ENCODE data around the gene LAYN. TPM values are rescaled to one million over a fixed set of nuclear protein-coding genes. Genes with fewer than 3 reads are reported as not detected.

Gene LAYN
- total RNA-seq, 1 donor from 2014 or later, result 10.6 TPM

DNA sequence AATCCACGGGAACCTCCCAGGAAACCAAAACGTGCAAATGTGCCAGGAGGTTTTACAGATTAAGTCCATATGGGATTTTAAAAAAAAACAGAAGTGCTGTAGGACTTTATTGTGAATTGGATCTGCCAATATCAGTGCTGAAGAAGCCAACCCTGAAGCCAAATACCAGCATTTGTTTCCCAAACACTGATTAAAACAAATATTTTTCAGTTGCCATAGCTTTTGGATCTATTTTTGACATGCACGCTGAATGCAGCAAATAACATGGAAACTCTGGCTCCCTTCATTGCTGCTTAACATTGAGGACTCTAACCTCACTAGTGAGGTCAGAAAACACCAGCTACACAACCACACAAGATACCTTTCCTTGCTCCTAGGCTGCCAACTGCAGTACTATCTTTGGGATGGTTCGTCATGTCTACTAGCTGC is 33.3 kb downstream of the LAYN start:
- no peaks in the 10 kb centered on the region for H3K27me3 Mint-ChIP-seq (ENCODE audit: low read depth)
- TF ChIP-seq CTCF (IDR thresholded peaks at IDR 0.05), result no peak
- H3K27ac Mint-ChIP-seq (ENCODE audit: unreplicated experiment), result no peak overlapping the region
- H3K9me3 Mint-ChIP-seq (ENCODE audit: low read depth), result no peaks in the 10 kb centered on the region
- H3K4me3 Mint-ChIP-seq (ENCODE audit: unreplicated experiment), result no peak overlapping the region
- H3K36me3 Mint-ChIP-seq (ENCODE audit: low read depth), result no peaks in the 10 kb centered on the region
- DNase-seq (ENCODE audit: low spot score), result no peak
- peaks cover 11% of the 10 kb centered on the region for H3K4me1 Mint-ChIP-seq (ENCODE audit: low read depth)

GRCh38 chr11:111574373-111575225 is 34.1 kb downstream of the LAYN start:
- H3K4me3 Mint-ChIP-seq (ENCODE audit: unreplicated experiment), result no peak overlapping the region
- peak; percentile 37 for TF ChIP-seq CTCF (IDR thresholded peaks at IDR 0.05)
- H3K36me3 Mint-ChIP-seq (ENCODE audit: low read depth), result no peaks in the 10 kb centered on the region
- no peak overlapping the region for H3K27ac Mint-ChIP-seq (ENCODE audit: unreplicated experiment)
- no peak for DNase-seq (ENCODE audit: low spot score)
- H3K27me3 Mint-ChIP-seq (ENCODE audit: low read depth), result no peaks in the 10 kb centered on the region
- H3K9me3 Mint-ChIP-seq (ENCODE audit: low read depth), result no peaks in the 10 kb centered on the region
- peaks cover 11% of the 10 kb centered on the region for H3K4me1 Mint-ChIP-seq (ENCODE audit: low read depth)

DNA sequence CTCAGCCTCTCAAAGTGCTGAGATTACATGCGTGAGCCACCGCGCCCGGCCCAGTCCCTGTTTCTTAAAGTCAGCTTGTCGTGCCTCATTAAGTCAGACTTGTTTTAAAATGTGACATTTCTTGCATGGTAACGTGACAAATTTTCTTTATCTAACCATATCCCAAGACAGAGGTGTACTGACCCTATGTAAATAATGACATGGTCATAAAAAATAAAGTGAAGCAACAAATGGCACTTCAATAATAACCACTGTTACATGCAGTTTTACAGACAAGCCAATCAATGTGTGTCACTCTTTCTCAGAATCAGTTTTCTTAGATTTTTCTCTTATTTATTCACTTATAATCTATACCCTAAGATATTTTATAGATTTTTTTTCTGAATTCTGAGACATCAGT is 35.2 kb downstream of the LAYN start:
- H3K9me3 Mint-ChIP-seq (ENCODE audit: low read depth), result no peaks in the 10 kb centered on the region
- DNase-seq (ENCODE audit: low spot score), result no peak
- H3K27ac Mint-ChIP-seq (ENCODE audit: unreplicated experiment), result no peak overlapping the region
- H3K4me3 Mint-ChIP-seq (ENCODE audit: unreplicated experiment), result no peak overlapping the region
- no peak for TF ChIP-seq CTCF (IDR thresholded peaks at IDR 0.05)
- no peaks in the 10 kb centered on the region for H3K36me3 Mint-ChIP-seq (ENCODE audit: low read depth)
- no peaks in the 10 kb centered on the region for H3K27me3 Mint-ChIP-seq (ENCODE audit: low read depth)
- peaks cover 11% of the 10 kb centered on the region for H3K4me1 Mint-ChIP-seq (ENCODE audit: low read depth)

GRCh38 chr11:111577821-111578220 is 37.3 kb downstream of the LAYN start:
- no peak for DNase-seq (ENCODE audit: low spot score)
- peaks cover 11% of the 10 kb centered on the region for H3K4me1 Mint-ChIP-seq (ENCODE audit: low read depth)
- no peak overlapping the region for H3K27ac Mint-ChIP-seq (ENCODE audit: unreplicated experiment)
- no peak overlapping the region for H3K4me3 Mint-ChIP-seq (ENCODE audit: unreplicated experiment)
- no peaks in the 10 kb centered on the region for H3K9me3 Mint-ChIP-seq (ENCODE audit: low read depth)
- no peaks in the 10 kb centered on the region for H3K36me3 Mint-ChIP-seq (ENCODE audit: low read depth)
- no peaks in the 10 kb centered on the region for H3K27me3 Mint-ChIP-seq (ENCODE audit: low read depth)
- TF ChIP-seq CTCF (IDR thresholded peaks at IDR 0.05), result no peak

DNA sequence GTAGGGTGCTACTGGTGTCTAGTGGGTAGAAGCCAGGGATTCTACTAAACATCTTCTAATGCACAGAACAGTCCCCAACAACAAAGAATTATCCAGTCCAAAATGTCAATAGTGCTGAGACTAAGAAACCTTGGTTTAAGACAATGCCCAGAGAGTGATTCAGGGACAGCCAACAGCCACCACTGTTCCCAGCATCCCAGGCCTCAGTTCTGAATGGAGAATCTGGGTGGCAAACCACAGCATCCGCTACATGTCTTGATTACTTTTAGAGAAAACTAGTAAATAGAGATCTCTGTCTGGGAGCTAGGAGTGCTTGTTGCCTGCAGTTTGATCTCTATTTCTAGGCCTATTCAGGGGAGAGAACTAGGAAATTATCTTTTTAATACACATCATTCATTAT is 40.8 kb downstream of the LAYN start:
- Mint-ChIP-seq H3K27me3 (ENCODE audit: low read depth) (no peaks in the 10 kb centered on the region), H3K4me3 (ENCODE audit: unreplicated experiment) (no peak overlapping the region), H3K9me3 (ENCODE audit: low read depth) (no peaks in the 10 kb centered on the region), H3K27ac (ENCODE audit: unreplicated experiment) (no peak overlapping the region), H3K4me1 (ENCODE audit: low read depth) (no peaks in the 10 kb centered on the region), H3K36me3 (ENCODE audit: low read depth) (no peaks in the 10 kb centered on the region)
- TF ChIP-seq CTCF (IDR thresholded peaks at IDR 0.05), result no peak
- DNase-seq (ENCODE audit: low spot score), result no peak

Measured in chondrocyte (in vitro differentiated cells).